PC-9 (cell line): ENCODE data around the gene DNAJC16.

ENCODE experiments used
- EZH2 ChIP-seq: fragments of 200-600 bp; sonication (generic); IDR thresholded peaks from 2 replicates; pipeline ENCODE4 v1.8.0; 2017; ENCODE audit warnings: antibody characterized with exemption, low read depth
- TF ChIP-seq, protein P1 (sequence below): fragments of 200-600 bp; sonication (generic); conservative IDR thresholded peaks from 2 replicates; pipeline ENCODE4 v1.6.1; 2017; ENCODE audit warnings: mixed run types, antibody characterized with exemption, mild to moderate bottlenecking, moderate library complexity

DNA sequence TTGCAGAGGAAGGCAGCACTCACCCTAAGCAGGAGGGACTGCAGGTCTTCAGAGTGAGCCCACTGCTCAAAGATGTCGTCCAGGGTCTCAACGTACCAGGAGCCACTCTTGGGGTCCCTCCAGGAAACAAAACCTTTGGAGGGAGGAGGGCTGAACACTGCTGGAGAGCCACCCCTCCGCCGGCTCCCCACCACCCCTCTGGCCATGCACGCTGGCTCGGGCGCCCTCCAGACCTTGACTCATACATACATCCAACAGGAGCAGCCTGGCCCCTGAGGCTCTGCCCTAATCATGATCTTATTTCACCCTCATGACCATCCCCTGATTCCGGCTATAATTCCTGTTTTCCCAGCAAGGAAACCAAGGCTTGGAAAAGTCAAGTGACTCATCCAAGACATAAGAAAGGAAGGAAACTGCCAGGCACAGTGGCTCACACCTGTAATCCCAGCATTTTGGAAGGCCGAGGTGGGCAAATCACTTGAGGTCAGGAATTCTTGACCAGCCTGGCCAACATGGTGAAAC lies 32.7 kb upstream of the DNAJC16 start:
- TF ChIP-seq, protein P1, sequence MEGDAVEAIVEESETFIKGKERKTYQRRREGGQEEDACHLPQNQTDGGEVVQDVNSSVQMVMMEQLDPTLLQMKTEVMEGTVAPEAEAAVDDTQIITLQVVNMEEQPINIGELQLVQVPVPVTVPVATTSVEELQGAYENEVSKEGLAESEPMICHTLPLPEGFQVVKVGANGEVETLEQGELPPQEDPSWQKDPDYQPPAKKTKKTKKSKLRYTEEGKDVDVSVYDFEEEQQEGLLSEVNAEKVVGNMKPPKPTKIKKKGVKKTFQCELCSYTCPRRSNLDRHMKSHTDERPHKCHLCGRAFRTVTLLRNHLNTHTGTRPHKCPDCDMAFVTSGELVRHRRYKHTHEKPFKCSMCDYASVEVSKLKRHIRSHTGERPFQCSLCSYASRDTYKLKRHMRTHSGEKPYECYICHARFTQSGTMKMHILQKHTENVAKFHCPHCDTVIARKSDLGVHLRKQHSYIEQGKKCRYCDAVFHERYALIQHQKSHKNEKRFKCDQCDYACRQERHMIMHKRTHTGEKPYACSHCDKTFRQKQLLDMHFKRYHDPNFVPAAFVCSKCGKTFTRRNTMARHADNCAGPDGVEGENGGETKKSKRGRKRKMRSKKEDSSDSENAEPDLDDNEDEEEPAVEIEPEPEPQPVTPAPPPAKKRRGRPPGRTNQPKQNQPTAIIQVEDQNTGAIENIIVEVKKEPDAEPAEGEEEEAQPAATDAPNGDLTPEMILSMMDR, result no peak
- TF ChIP-seq EZH2, result no peak
